ENCODE measurements around the gene RASL11A.

RASL11A gene

DNA sequence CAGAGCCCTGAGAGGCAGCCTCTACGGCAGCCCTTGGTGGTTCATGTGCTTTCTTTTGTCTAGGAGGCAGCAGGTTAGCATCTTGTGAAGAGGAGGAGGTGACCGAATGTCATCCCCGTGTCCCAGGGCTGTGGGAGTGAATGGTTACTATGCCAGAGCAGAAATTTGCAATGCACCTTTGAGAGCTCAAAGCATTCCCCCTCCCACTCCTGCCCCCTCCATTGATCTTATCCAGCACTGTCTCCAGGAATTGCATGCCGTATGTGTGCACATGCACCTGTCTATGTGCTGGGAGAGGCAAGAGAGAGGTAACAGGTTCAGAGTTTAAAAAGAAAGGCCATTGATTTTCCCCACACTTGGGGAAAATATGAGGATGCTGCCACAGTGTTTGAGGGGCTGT is 10.2 kb downstream of the RASL11A start:
- DNase-seq (ENCODE audit: low spot score), result no peak
- H3K27me3 ChIP-seq (ENCODE audit: insufficient read depth, poor library complexity, severe bottlenecking), result no peaks in the 10 kb centered on the region
- no peak for TF ChIP-seq CTCF (IDR thresholded peaks at IDR 0.05; ENCODE audit: poor library complexity, severe bottlenecking)
- no peaks in the 10 kb centered on the region for H3K4me1 ChIP-seq (ENCODE audit: insufficient read depth, poor library complexity, severe bottlenecking)
- no peak overlapping the region for H3K27ac ChIP-seq (ENCODE audit: poor library complexity, severe bottlenecking)
- H3K4me3 ChIP-seq (ENCODE audit: severe bottlenecking), result no peak overlapping the region
- H3K36me3 ChIP-seq (ENCODE audit: low read depth), result no peaks in the 10 kb centered on the region
- ATAC-seq (ENCODE audit: low read depth), result no peak
- no peaks in the 10 kb centered on the region for H3K9me3 ChIP-seq (ENCODE audit: severe bottlenecking)

GRCh38 chr13:27281420-27281819 is 10.8 kb downstream of the RASL11A start:
- ATAC-seq (ENCODE audit: low read depth), result no peak
- Histone ChIP-seq H3K36me3 (ENCODE audit: low read depth) (no peaks in the 10 kb centered on the region), H3K4me1 (ENCODE audit: insufficient read depth, poor library complexity, severe bottlenecking) (no peaks in the 10 kb centered on the region), H3K27me3 (ENCODE audit: insufficient read depth, poor library complexity, severe bottlenecking) (no peaks in the 10 kb centered on the region), H3K4me3 (ENCODE audit: severe bottlenecking) (no peak overlapping the region), H3K9me3 (ENCODE audit: severe bottlenecking) (no peaks in the 10 kb centered on the region), H3K27ac (ENCODE audit: poor library complexity, severe bottlenecking) (no peak overlapping the region)
- TF ChIP-seq CTCF (IDR thresholded peaks at IDR 0.05; ENCODE audit: poor library complexity, severe bottlenecking), result no peak
- no peak for DNase-seq (ENCODE audit: low spot score)

- peak; percentile 63; the same call in 2 of the 3 replicates for ATAC-seq (ENCODE audit: low read depth)
- Histone ChIP-seq H3K9me3 (ENCODE audit: severe bottlenecking) (no peaks in the 10 kb centered on the region), H3K27me3 (ENCODE audit: insufficient read depth, poor library complexity, severe bottlenecking) (no peaks in the 10 kb centered on the region), H3K4me1 (ENCODE audit: insufficient read depth, poor library complexity, severe bottlenecking) (no peaks in the 10 kb centered on the region), H3K4me3 (ENCODE audit: severe bottlenecking) (no peak overlapping the region), H3K36me3 (ENCODE audit: low read depth) (no peaks in the 10 kb centered on the region), H3K27ac (ENCODE audit: poor library complexity, severe bottlenecking) (no peak overlapping the region)
- no peak for DNase-seq (ENCODE audit: low spot score)
- peak; percentile 26 for TF ChIP-seq CTCF (IDR thresholded peaks at IDR 0.05; ENCODE audit: poor library complexity, severe bottlenecking)
Measured at GRCh38 chr13:27283906-27284493, 13.4 kb downstream of the RASL11A start.

GRCh38 chr13:27288392-27288791 is 17.8 kb downstream of the RASL11A start:
- Histone ChIP-seq H3K4me3 (ENCODE audit: severe bottlenecking) (no peak overlapping the region), H3K27me3 (ENCODE audit: insufficient read depth, poor library complexity, severe bottlenecking) (no peaks in the 10 kb centered on the region), H3K36me3 (ENCODE audit: low read depth) (no peaks in the 10 kb centered on the region), H3K4me1 (ENCODE audit: insufficient read depth, poor library complexity, severe bottlenecking) (no peaks in the 10 kb centered on the region), H3K27ac (ENCODE audit: poor library complexity, severe bottlenecking) (no peak overlapping the region), H3K9me3 (ENCODE audit: severe bottlenecking) (no peaks in the 10 kb centered on the region)
- ATAC-seq (ENCODE audit: low read depth), result no peak
- DNase-seq (ENCODE audit: low spot score), result no peak
- no peak for TF ChIP-seq CTCF (IDR thresholded peaks at IDR 0.05; ENCODE audit: poor library complexity, severe bottlenecking)

GRCh38 chr13:27289011-27289665 is 18.5 kb downstream of the RASL11A start:
- Histone ChIP-seq H3K27me3 (ENCODE audit: insufficient read depth, poor library complexity, severe bottlenecking) (no peaks in the 10 kb centered on the region), H3K4me3 (ENCODE audit: severe bottlenecking) (no peak overlapping the region), H3K27ac (ENCODE audit: poor library complexity, severe bottlenecking) (no peak overlapping the region), H3K9me3 (ENCODE audit: severe bottlenecking) (no peaks in the 10 kb centered on the region), H3K4me1 (ENCODE audit: insufficient read depth, poor library complexity, severe bottlenecking) (no peaks in the 10 kb centered on the region), H3K36me3 (ENCODE audit: low read depth) (no peaks in the 10 kb centered on the region)
- TF ChIP-seq CTCF (IDR thresholded peaks at IDR 0.05; ENCODE audit: poor library complexity, severe bottlenecking), result no peak
- DNase-seq (ENCODE audit: low spot score), result no peak
- no peak for ATAC-seq (ENCODE audit: low read depth)
